ENCODE results near the gene KRTAP5-9.
"Not testable (repeated sequence)": the region's sequence is repeated elsewhere in the genome, so short reads cannot be mapped to it uniquely, and the experiment has no call there.

- TF ChIP-seq CTCF (IDR thresholded peaks at IDR 0.05 in 2 of 3, conservative IDR thresholded peaks at IDR 0.05 in 1 of 3; ENCODE audit: insufficient read depth in 2 of 3, low read depth in 1 of 3, low read length in 3 of 3); RFX5 (IDR thresholded peaks at IDR 0.05; ENCODE audit: low read depth, low read length); CHCHD3 (CRISPR knock-in tag; IDR thresholded peaks at IDR 0.05); U2AF1 (optimal IDR thresholded peaks at IDR 0.05; ENCODE audit: low read depth, low read length); YY1 (IDR thresholded peaks at IDR 0.05; ENCODE audit: borderline replicate concordance in 1 of 3, control insufficient read depth in 1 of 3, extremely low read depth in 1 of 3, insufficient read depth in 3 of 3, insufficient read length in 1 of 3, insufficient replicate concordance in 2 of 3, low read depth in 1 of 3, low read length in 2 of 3); ZBED1 (IDR thresholded peaks at IDR 0.05); CBX5 (IDR thresholded peaks at IDR 0.05; ENCODE audit: borderline replicate concordance, low read depth); GATA2 (CRISPR knock-in tag; IDR thresholded peaks at IDR 0.05); MBD1 (CRISPR knock-in tag; IDR thresholded peaks at IDR 0.05); ELF4 (CRISPR knock-in tag; IDR thresholded peaks at IDR 0.05); POLR2A (conservative IDR thresholded peaks at IDR 0.05); SP1 (CRISPR knock-in tag; IDR thresholded peaks at IDR 0.05); THAP7 (CRISPR knock-in tag; IDR thresholded peaks at IDR 0.05): not testable (repeated sequence)
Observed at GRCh38 chr11:71571101-71571850, 23.1 kb downstream of the KRTAP5-9 start.
